ENCODE data around the gene GPR25.

Gene GPR25

GRCh38 chr1:200922406-200922805 is 49.6 kb downstream of the GPR25 start:
- no peaks in the 10 kb centered on the region for H3K4me1 ChIP-seq (ENCODE audit: control insufficient read depth, insufficient read depth, low read length)
- ChIA-PET CTCF (interaction anchor here (0.6 kb wide), 1 partner anchor 489 kb away, joined by 3 read pairs; no protein-coding TSS in a partner anchor), POLR2A (interaction anchor here (0.9 kb wide), 1 partner anchor 17 kb away, joined by 3 read pairs; no protein-coding TSS in a partner anchor)

DNA sequence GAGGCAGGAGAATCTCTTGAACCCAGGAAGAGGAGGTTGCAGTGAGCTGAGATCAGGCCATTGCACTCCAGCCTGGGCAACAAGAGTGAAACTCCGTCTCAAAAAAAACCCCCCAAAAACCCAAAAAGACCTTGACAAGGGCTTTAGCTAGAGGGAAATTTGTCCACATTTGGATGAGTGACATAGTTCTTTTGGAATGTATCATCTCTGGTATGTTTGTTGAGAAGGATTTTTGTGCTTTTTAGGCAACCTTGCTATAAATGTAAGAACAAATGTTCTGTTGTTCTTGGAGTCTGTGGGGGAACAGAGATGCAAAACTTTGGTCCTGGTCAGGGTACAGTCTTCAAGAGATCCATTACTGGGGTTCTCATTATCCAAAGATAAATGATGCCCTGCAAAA is 50.8 kb downstream of the GPR25 start:
- ChIA-PET CTCF (no interaction called here), POLR2A (interaction anchor here (0.5 kb wide), 1 partner anchor 116 kb away, joined by 3 read pairs; no protein-coding TSS in a partner anchor)
- Histone ChIP-seq H3K9me3 (ENCODE audit: control insufficient read depth, insufficient read depth, low read depth, low read length) (no peaks in the 10 kb centered on the region), H3K4me1 (ENCODE audit: control insufficient read depth, insufficient read depth, low read length) (no peaks in the 10 kb centered on the region), H3K36me3 (ENCODE audit: control insufficient read depth in 2 of 2, insufficient read depth in 1 of 2, low read length in 2 of 2) (no peaks in the 10 kb centered on the region), H3K4me3 (ENCODE audit: low read depth, low read length) (no peak overlapping the region), H3K27ac (ENCODE audit: extremely low read depth, low read depth, low read length) (no peak overlapping the region)
- no peak for TF ChIP-seq REPIN1 (tag by site-specific recombination; IDR thresholded peaks at IDR 0.05; ENCODE audit: low read depth)
- TF ChIP-seq, protein P1, sequence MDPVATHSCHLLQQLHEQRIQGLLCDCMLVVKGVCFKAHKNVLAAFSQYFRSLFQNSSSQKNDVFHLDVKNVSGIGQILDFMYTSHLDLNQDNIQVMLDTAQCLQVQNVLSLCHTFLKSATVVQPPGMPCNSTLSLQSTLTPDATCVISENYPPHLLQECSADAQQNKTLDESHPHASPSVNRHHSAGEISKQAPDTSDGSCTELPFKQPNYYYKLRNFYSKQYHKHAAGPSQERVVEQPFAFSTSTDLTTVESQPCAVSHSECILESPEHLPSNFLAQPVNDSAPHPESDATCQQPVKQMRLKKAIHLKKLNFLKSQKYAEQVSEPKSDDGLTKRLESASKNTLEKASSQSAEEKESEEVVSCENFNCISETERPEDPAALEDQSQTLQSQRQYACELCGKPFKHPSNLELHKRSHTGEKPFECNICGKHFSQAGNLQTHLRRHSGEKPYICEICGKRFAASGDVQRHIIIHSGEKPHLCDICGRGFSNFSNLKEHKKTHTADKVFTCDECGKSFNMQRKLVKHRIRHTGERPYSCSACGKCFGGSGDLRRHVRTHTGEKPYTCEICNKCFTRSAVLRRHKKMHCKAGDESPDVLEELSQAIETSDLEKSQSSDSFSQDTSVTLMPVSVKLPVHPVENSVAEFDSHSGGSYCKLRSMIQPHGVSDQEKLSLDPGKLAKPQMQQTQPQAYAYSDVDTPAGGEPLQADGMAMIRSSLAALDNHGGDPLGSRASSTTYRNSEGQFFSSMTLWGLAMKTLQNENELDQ (tag by site-specific recombination; IDR thresholded peaks at IDR 0.05; ENCODE audit: low read depth) = no peak
- no peak for TF ChIP-seq ZNF791 (tag by site-specific recombination; IDR thresholded peaks at IDR 0.05)
- TF ChIP-seq, protein P2, sequence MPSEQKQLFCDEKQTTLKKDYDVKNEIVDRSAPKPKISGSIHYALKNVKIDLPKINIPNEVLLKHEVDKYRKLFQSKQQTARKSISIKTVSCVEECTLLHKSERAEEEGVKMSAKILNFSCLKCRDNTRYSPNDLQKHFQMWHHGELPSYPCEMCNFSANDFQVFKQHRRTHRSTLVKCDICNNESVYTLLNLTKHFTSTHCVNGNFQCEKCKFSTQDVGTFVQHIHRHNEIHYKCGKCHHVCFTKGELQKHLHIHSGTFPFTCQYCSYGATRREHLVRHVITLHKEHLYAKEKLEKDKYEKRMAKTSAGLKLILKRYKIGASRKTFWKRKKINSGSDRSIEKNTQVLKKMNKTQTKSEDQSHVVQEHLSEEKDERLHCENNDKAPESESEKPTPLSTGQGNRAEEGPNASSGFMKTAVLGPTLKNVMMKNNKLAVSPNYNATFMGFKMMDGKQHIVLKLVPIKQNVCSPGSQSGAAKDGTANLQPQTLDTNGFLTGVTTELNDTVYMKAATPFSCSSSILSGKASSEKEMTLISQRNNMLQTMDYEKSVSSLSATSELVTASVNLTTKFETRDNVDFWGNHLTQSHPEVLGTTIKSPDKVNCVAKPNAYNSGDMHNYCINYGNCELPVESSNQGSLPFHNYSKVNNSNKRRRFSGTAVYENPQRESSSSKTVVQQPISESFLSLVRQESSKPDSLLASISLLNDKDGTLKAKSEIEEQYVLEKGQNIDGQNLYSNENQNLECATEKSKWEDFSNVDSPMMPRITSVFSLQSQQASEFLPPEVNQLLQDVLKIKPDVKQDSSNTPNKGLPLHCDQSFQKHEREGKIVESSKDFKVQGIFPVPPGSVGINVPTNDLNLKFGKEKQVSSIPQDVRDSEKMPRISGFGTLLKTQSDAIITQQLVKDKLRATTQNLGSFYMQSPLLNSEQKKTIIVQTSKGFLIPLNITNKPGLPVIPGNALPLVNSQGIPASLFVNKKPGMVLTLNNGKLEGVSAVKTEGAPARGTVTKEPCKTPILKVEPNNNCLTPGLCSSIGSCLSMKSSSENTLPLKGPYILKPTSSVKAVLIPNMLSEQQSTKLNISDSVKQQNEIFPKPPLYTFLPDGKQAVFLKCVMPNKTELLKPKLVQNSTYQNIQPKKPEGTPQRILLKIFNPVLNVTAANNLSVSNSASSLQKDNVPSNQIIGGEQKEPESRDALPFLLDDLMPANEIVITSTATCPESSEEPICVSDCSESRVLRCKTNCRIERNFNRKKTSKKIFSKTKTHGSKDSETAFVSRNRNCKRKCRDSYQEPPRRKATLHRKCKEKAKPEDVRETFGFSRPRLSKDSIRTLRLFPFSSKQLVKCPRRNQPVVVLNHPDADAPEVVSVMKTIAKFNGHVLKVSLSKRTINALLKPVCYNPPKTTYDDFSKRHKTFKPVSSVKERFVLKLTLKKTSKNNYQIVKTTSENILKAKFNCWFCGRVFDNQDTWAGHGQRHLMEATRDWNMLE (tag by site-specific recombination; conservative IDR thresholded peaks at IDR 0.05; ENCODE audit: low read depth) = no peak
- TF ChIP-seq ZNF544 (tag by site-specific recombination; IDR thresholded peaks at IDR 0.05) = no peak
- TF ChIP-seq ZNF560 (tag by site-specific recombination; IDR thresholded peaks at IDR 0.05; ENCODE audit: borderline replicate concordance) = no peak
- TF ChIP-seq ZBTB7A (tag by site-specific recombination; IDR thresholded peaks at IDR 0.05; ENCODE audit: low read depth) = no peak

More at GRCh38 chr1:200922406-200922805, 49.6 kb downstream of the GPR25 start:
- Histone ChIP-seq H3K27ac (ENCODE audit: extremely low read depth, low read depth, low read length) (no peak overlapping the region), H3K36me3 (ENCODE audit: control insufficient read depth in 2 of 2, insufficient read depth in 1 of 2, low read length in 2 of 2) (no peaks in the 10 kb centered on the region), H3K9me3 (ENCODE audit: control insufficient read depth, insufficient read depth, low read depth, low read length) (no peaks in the 10 kb centered on the region), H3K4me3 (ENCODE audit: low read depth, low read length) (no peak overlapping the region)
- TF ChIP-seq HOXC10 (CRISPR knock-in tag; IDR thresholded peaks at IDR 0.05) (no peak), YY1 (tag by site-specific recombination; IDR thresholded peaks at IDR 0.05) (no peak), SETDB1 (IDR thresholded peaks at IDR 0.05; ENCODE audit: insufficient read length, low read length) (no peak)
- TF ChIP-seq, protein P3, sequence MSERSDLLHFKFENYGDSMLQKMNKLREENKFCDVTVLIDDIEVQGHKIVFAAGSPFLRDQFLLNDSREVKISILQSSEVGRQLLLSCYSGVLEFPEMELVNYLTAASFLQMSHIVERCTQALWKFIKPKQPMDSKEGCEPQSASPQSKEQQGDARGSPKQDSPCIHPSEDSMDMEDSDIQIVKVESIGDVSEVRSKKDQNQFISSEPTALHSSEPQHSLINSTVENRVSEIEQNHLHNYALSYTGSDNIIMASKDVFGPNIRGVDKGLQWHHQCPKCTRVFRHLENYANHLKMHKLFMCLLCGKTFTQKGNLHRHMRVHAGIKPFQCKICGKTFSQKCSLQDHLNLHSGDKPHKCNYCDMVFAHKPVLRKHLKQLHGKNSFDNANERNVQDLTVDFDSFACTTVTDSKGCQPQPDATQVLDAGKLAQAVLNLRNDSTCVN (tag by site-specific recombination; optimal IDR thresholded peaks at IDR 0.05) = no peak
- TF ChIP-seq, protein P4, sequence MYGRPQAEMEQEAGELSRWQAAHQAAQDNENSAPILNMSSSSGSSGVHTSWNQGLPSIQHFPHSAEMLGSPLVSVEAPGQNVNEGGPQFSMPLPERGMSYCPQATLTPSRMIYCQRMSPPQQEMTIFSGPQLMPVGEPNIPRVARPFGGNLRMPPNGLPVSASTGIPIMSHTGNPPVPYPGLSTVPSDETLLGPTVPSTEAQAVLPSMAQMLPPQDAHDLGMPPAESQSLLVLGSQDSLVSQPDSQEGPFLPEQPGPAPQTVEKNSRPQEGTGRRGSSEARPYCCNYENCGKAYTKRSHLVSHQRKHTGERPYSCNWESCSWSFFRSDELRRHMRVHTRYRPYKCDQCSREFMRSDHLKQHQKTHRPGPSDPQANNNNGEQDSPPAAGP (tag by site-specific recombination; IDR thresholded peaks at IDR 0.05) = no peak
- TF ChIP-seq, protein P5, sequence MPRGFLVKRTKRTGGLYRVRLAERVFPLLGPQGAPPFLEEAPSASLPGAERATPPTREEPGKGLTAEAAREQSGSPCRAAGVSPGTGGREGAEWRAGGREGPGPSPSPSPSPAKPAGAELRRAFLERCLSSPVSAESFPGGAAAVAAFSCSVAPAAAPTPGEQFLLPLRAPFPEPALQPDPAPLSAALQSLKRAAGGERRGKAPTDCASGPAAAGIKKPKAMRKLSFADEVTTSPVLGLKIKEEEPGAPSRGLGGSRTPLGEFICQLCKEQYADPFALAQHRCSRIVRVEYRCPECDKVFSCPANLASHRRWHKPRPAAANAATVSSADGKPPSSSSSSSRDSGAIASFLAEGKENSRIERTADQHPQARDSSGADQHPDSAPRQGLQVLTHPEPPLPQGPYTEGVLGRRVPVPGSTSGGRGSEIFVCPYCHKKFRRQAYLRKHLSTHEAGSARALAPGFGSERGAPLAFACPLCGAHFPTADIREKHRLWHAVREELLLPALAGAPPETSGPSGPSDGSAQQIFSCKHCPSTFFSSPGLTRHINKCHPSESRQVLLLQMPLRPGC (tag by site-specific recombination; IDR thresholded peaks at IDR 0.05) = no peak
- TF ChIP-seq, protein P6, sequence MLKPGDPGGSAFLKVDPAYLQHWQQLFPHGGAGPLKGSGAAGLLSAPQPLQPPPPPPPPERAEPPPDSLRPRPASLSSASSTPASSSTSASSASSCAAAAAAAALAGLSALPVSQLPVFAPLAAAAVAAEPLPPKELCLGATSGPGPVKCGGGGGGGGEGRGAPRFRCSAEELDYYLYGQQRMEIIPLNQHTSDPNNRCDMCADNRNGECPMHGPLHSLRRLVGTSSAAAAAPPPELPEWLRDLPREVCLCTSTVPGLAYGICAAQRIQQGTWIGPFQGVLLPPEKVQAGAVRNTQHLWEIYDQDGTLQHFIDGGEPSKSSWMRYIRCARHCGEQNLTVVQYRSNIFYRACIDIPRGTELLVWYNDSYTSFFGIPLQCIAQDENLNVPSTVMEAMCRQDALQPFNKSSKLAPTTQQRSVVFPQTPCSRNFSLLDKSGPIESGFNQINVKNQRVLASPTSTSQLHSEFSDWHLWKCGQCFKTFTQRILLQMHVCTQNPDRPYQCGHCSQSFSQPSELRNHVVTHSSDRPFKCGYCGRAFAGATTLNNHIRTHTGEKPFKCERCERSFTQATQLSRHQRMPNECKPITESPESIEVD (tag by site-specific recombination; IDR thresholded peaks at IDR 0.05) = no peak
- TF ChIP-seq, protein P7, sequence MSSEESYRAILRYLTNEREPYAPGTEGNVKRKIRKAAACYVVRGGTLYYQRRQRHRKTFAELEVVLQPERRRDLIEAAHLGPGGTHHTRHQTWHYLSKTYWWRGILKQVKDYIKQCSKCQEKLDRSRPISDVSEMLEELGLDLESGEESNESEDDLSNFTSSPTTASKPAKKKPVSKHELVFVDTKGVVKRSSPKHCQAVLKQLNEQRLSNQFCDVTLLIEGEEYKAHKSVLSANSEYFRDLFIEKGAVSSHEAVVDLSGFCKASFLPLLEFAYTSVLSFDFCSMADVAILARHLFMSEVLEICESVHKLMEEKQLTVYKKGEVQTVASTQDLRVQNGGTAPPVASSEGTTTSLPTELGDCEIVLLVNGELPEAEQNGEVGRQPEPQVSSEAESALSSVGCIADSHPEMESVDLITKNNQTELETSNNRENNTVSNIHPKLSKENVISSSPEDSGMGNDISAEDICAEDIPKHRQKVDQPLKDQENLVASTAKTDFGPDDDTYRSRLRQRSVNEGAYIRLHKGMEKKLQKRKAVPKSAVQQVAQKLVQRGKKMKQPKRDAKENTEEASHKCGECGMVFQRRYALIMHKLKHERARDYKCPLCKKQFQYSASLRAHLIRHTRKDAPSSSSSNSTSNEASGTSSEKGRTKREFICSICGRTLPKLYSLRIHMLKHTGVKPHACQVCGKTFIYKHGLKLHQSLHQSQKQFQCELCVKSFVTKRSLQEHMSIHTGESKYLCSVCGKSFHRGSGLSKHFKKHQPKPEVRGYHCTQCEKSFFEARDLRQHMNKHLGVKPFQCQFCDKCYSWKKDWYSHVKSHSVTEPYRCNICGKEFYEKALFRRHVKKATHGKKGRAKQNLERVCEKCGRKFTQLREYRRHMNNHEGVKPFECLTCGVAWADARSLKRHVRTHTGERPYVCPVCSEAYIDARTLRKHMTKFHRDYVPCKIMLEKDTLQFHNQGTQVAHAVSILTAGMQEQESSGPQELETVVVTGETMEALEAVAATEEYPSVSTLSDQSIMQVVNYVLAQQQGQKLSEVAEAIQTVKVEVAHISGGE (tag by site-specific recombination; conservative IDR thresholded peaks at IDR 0.05; ENCODE audit: low read depth) = no peak
